GM12878 (cell line): ENCODE data around the gene HOXB6. TPM values are rescaled to one million over a fixed set of nuclear protein-coding genes. Genes with fewer than 3 reads are reported as not detected.

Experiments
- ATAC-seq: fragments of 200-7000 bp; cut with Tn5 transposase; 3 replicates; pipeline ENCODE4 v1.9.1; 2020; ENCODE audit warnings: mild to moderate bottlenecking, moderate library complexity
- BruUV-seq: library from RNA; stranded (reverse); fragments of 400-500 nt; replicated peaks from 2 replicates; lab custom pipeline; 2021; lab: Mats Ljungman, UMichigan
- CTCF ChIA-PET: fragments of 300-600 bp; sonication (Branson Sonifier 250); formaldehyde crosslinking; extraction: SDS; loops from one replicate; lab custom pipeline; 2021; ENCODE audit warnings: inconsistent platforms; lab: Yijun Ruan, JAX
- POLR2A ChIA-PET: fragments of 350-600 bp; formaldehyde crosslinking; extraction: SDS; loops from one replicate; lab custom pipeline; 2021; ENCODE audit warnings: inconsistent platforms; lab: Charles Lee
- RAD21 ChIA-PET: fragments of 300-600 bp; sonication (Branson Sonifier 250); formaldehyde crosslinking; loops from one replicate; lab custom pipeline; 2023; ENCODE audit warnings: antibody characterized with exemption; ENCODE audit not compliant: unreplicated experiment; lab: Charles Lee
- SMC1A ChIA-PET: fragments of 300-600 bp; sonication (Branson Sonifier 250); formaldehyde crosslinking; loops from one replicate; lab custom pipeline; 2023; ENCODE audit not compliant: unreplicated experiment, uncharacterized antibody; lab: Charles Lee
- DNase-seq: peaks from one replicate; pipeline ENCODE4 v3.0.0-alpha.2; 2011; ENCODE audit warnings: low read depth, low spot score
- FAIRE-seq: peaks from 3 replicates; lab custom pipeline; 2011; peaks lifted over from hg19 to GRCh38; lab: Jason Lieb, UNC
- H2AFZ ChIP-seq: 2 replicates; pipeline ENCODE4 v1.6.0; 2011; ENCODE audit warnings: low read depth, low read length, control low read depth; ENCODE audit not compliant: control insufficient read depth
- H3K27ac ChIP-seq: 2 replicates; pipeline ENCODE4 v1.5.1; 2011; ENCODE audit warnings: control low read depth; ENCODE audit not compliant: control insufficient read depth, insufficient read depth
- H3K27me3 ChIP-seq, 2 experiments: replicated peaks in 1 of 2; 2 replicates each; pipeline versions ENCODE4 v1.6.0 to v1.6.1; 2011; ENCODE audit warnings: low read length in 1 of 2; ENCODE audit not compliant: control insufficient read depth in 2 of 2, insufficient read depth in 2 of 2
- H3K36me3 ChIP-seq, 2 experiments: 2 replicates each; pipeline ENCODE4 v1.5.1; 2011; ENCODE audit warnings: low read length in 1 of 2; ENCODE audit not compliant: control insufficient read depth in 2 of 2, insufficient read depth in 2 of 2
- H3K4me1 ChIP-seq: 2 replicates; pipeline ENCODE4 v1.6.1; 2011; ENCODE audit warnings: mild to moderate bottlenecking, low read length, moderate library complexity, mixed read lengths; ENCODE audit not compliant: control insufficient read depth, insufficient read depth
- H3K4me2 ChIP-seq: 2 replicates; pipeline ENCODE4 v1.6.0; 2011; ENCODE audit warnings: control low read depth; ENCODE audit not compliant: control insufficient read depth, insufficient read depth
- H3K4me3 ChIP-seq: fragments of 200-600 bp; sonication (generic); 2 replicates; pipeline ENCODE4 v1.5.1; 2016
- H3K79me2 ChIP-seq: 2 replicates; pipeline ENCODE4 v1.6.0; 2011; ENCODE audit warnings: low read length; ENCODE audit not compliant: control insufficient read depth, insufficient read depth
- H3K9ac ChIP-seq: 2 replicates; pipeline ENCODE4 v1.8.0; 2011; ENCODE audit warnings: low read length, control low read depth, mixed read lengths; ENCODE audit not compliant: control insufficient read depth, insufficient read depth
- H3K9me3 ChIP-seq: replicated peaks from 3 replicates; pipeline ENCODE4 v1.5.1; 2011; ENCODE audit warnings: mild to moderate bottlenecking, low read length; ENCODE audit not compliant: control insufficient read depth, insufficient read depth
- H4K20me1 ChIP-seq: 2 replicates; pipeline ENCODE4 v1.6.0; 2011; ENCODE audit not compliant: control insufficient read depth, insufficient read depth
- ATF2 ChIP-seq: IDR thresholded peaks from 2 replicates; pipeline ENCODE4 v1.6.1; 2012; ENCODE audit warnings: low read length, inconsistent platforms
- BCL11A ChIP-seq: IDR thresholded peaks from 2 replicates; pipeline ENCODE4 v1.6.1; 2011; ENCODE audit warnings: low read depth, low read length
- CUX1 ChIP-seq: IDR thresholded peaks from 2 replicates; pipeline ENCODE4 v1.6.1; 2012; ENCODE audit warnings: improper control_type of control experiment, low read depth, low read length; ENCODE audit not compliant: insufficient replicate concordance
- EGR1 ChIP-seq, 2 experiments: IDR thresholded peaks; 1 replicate in 1 of 2; 2 replicates in 1 of 2; pipeline ENCODE4 v1.6.1; 2011 to 2012; ENCODE audit warnings: low read depth in 2 of 2, low read length in 2 of 2, borderline replicate concordance in 1 of 2, mild to moderate bottlenecking in 1 of 2, moderate library complexity in 1 of 2
- GABPA ChIP-seq: IDR thresholded peaks from 2 replicates; pipeline ENCODE4 v1.6.1; 2014; ENCODE audit warnings: antibody characterized with exemption, low read depth, mild to moderate bottlenecking, inconsistent platforms
- KDM1A ChIP-seq: fragments of 200-600 bp; sonication (generic); IDR thresholded peaks from 2 replicates; pipeline ENCODE4 v1.6.1; 2016; ENCODE audit warnings: borderline replicate concordance
- KLF5 ChIP-seq: fragments of 450-650 bp; IDR thresholded peaks from 2 replicates; pipeline ENCODE4 v1.6.1; 2014; ENCODE audit warnings: mild to moderate bottlenecking; ENCODE audit not compliant: partially characterized antibody
- MEF2A ChIP-seq: IDR thresholded peaks from 2 replicates; pipeline ENCODE4 v1.6.1; 2011; ENCODE audit warnings: low read depth, mild to moderate bottlenecking, low read length, moderate library complexity; ENCODE audit not compliant: insufficient read depth
- NR2C1 ChIP-seq: fragments of 450-650 bp; IDR thresholded peaks from 2 replicates; pipeline ENCODE4 v1.6.1; 2017; ENCODE audit warnings: antibody characterized with exemption, mild to moderate bottlenecking, moderate library complexity
- RCOR1 ChIP-seq: conservative IDR thresholded peaks from 2 replicates; pipeline ENCODE4 v1.6.1; 2012; ENCODE audit warnings: low read depth, low read length, improper control_type of control experiment
- RELA ChIP-seq: fragments of 450-650 bp; IDR thresholded peaks from 2 replicates; pipeline ENCODE4 v1.8.0; 2014; ENCODE audit warnings: borderline replicate concordance; ENCODE audit not compliant: partially characterized antibody
- SKIL ChIP-seq: fragments of 450-650 bp; IDR thresholded peaks from 2 replicates; pipeline ENCODE4 v1.6.1; 2017; ENCODE audit warnings: mild to moderate bottlenecking, low read depth, inconsistent platforms; ENCODE audit not compliant: poor library complexity, severe bottlenecking
- WGBS: methylation state at CpG from one replicate; pipeline ENCODE4 v1.1.6; 2016; ENCODE audit warnings: low lambda C conversion rate; ENCODE audit not compliant: insufficient replicate concordance, insufficient coverage; ENCODE audit errors: missing lambda C conversion rate; 5-methylcytosine and 5-hydroxymethylcytosine counted together
- in situ Hi-C: fragments of 300-500 bp; cut with MboI; formaldehyde crosslinking; loops from 9 replicates; pipeline ENCODE4 v1.14.3; 2018; ENCODE audit warnings: mixed read lengths
- intact Hi-C: fragments of 100-400 bp; cut with micrococcal nuclease; formaldehyde crosslinking; loops from one replicate; pipeline ENCODE4 v1.14.2; 2022; ENCODE audit not compliant: unreplicated experiment
- polyA plus RNA-seq, 11 experiments: library from polyadenylated mRNA; depleted of rRNA in 4 of 11; unstranded in 6 of 11; stranded (reverse) in 5 of 11; fragments of >200 nt; fragmentation: Nextera tagmentation in 4 of 11; fragmentation: Illumina TruSeq in 1 of 11; extraction: Ambion mirVana in 4 of 11; extraction: Trizol in 1 of 11; gene quantifications; 1 replicate in 1 of 11; 2 replicates in 10 of 11; pipeline versions ENCODE4 v1.2.1 to v1.2.3, GENCODE V29; 2011 to 2016; ENCODE audit warnings: inconsistent platforms in 2 of 11, missing spikeins in 2 of 11, low read depth in 1 of 11
- total RNA-seq, 4 experiments: library from RNA; depleted of rRNA in 3 of 4; stranded (reverse); fragments of >200 nt in 3 of 4; fragmentation: Illumina TruSeq in 1 of 4; extraction: Trizol in 1 of 4; gene quantifications; 2 replicates each; pipeline versions ENCODE4 v1.2.1 to v1.2.3, GENCODE V29; 2013 to 2021

Gene HOXB6
- total and polyA plus RNA-seq, 10 of the 15 experiments (the other 5 are each of a cell fraction or from before 2014, with no cell fraction given) = 0.04 to 0.51 (median 0.09) TPM; not detected in 2

GRCh38 chr17:48558831-48559121 lies 46.0 kb downstream of the HOXB6 start (continued):
- TF ChIP-seq NR2C1 (no peak), MEF2A (no peak), BCL11A (no peak)
- TF ChIP-seq, all 136 proteins: peak for 0

- intact Hi-C loops = no loop called here
- DNase-seq (no peak), ATAC-seq (no peak), FAIRE-seq (no peak)
- Histone ChIP-seq H3K27ac (no peak overlapping the region), H3K4me3 (no peak overlapping the region), H3K36me3 (no peaks in the 10 kb centered on the region; a peak in 1 of 4 replicates), H4K20me1 (no peaks in the 10 kb centered on the region), H3K79me2 (no peaks in the 10 kb centered on the region), H3K9ac (no peak overlapping the region), H3K4me2 (no peak overlapping the region), H2AFZ (no peak overlapping the region), H3K4me1 (no peaks in the 10 kb centered on the region), H3K9me3 (no peaks in the 10 kb centered on the region), H3K27me3 (no peaks in the 10 kb centered on the region)
- WGBS = 74% methylated on average over 13 of the region's 13 CpGs
- RAD21 ChIA-PET = no interaction called here
- POLR2A ChIA-PET = no interaction called here
- in situ Hi-C loops = no loop called here
- BruUV-seq = no TSS peak
- CTCF ChIA-PET = no interaction called here
- SMC1A ChIA-PET = no interaction called here
- TF ChIP-seq KDM1A (no peak), GABPA (no peak), RELA (no peak), RCOR1 (no peak), CUX1 (no peak), SKIL (no peak), KLF5 (no peak), ATF2 (no peak), EGR1 (IDR thresholded peaks at IDR 0.05; ENCODE audit: borderline replicate concordance in 1 of 2, low read depth in 2 of 2, low read length in 2 of 2) (no peak)
Observed at GRCh38 chr17:48558057-48558830, 46.5 kb downstream of the HOXB6 start.
